DMS79 (cell line): ENCODE measurements around the gene LPO.

ENCODE experiments used
- DNase-seq: peaks from one replicate; lab custom pipeline; 2025; lab: John Stamatoyannopoulos, UW

The LPO gene

DNA sequence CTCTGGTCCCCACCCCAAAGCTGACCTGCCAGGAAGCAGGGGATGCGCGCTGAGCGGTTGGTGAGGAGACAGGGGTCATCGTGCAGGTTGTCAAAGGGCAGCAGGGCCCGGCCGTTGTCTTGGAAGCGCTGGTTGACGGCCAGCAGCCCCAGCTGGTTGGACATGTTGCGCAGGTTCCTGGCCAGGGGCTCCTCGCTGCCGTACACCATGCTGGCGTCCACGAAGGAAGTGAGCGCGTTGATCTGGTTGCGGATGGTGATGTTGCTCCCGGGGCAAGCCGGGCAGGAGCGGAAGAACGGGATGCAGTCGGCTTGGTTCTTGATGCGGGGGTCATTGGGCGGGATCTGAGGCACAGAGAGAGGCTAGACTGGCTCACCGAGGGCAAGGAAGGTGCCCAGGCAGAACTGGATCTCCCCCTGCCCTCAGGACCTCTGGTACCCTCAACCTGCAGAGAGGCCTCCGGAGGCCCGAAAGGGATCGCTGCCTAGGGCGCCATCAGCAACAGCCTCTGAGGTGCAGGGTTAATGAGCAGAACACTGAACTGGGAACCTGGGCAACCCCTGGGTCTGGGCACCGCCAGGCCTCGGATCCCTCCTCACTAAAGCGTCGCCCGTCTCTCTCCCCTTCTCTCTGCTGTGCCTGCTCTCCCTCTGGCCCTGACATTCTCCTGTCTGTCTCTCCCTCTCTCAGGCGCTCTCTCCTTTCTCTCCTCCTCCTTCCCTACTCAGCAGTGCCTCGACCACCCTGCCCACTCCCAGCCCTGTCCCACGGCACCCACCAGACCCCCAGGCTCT is 39.6 kb downstream of the LPO start:
- no peak for DNase-seq

DNA sequence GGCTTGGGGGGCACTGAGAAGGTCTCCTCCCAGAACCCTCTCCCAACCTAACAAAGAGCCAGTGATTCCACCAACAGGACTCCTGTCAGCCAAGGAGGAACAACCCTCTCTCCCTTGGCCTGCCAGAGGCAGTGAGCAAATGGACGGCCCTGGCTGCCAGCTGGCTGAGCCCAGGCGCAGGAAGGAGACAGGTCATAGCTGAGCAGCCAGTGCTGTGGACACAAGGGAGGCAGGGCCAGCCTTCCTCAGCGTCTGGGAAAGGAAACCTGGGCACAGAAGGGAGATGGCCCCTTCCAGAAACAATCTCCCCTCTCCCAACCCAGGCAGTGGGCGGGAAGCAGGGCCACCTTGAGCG is 40.3 kb downstream of the LPO start:
- no peak for DNase-seq

DNA sequence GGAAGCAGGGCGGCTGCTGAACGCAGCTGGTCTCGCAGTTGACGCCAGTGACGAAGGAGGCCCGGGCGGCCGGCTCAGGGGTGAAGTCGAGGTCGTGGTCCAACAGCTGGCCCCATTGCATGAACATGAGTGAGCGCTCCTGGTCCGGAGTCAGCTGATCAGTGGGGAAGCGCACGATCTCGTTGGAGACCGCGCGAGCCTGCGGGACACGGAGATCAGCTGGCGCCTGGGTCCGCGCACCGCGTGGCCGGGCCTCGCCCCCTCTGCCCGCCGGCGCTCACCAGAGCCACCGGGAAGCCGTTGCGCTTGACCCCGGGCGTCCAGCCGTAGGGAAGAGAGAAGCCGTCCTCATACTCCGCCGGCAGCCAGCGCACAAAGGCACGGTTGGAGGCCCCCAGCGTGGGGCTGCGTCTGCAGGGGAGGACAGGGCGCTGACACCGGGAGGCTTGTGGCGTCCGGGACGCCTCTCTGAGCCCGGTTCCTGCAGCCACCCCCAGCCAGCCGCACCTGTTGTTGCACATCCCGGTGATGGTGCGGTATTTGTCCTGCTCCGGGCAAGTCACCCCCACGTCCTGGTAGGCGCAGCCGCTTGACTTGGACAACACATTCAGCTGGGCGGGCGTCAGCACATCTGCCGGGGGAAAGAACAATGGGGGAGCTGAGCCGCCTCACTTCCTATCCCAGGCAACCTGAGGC is 40.8 kb downstream of the LPO start:
- DNase-seq: no peak

DNA sequence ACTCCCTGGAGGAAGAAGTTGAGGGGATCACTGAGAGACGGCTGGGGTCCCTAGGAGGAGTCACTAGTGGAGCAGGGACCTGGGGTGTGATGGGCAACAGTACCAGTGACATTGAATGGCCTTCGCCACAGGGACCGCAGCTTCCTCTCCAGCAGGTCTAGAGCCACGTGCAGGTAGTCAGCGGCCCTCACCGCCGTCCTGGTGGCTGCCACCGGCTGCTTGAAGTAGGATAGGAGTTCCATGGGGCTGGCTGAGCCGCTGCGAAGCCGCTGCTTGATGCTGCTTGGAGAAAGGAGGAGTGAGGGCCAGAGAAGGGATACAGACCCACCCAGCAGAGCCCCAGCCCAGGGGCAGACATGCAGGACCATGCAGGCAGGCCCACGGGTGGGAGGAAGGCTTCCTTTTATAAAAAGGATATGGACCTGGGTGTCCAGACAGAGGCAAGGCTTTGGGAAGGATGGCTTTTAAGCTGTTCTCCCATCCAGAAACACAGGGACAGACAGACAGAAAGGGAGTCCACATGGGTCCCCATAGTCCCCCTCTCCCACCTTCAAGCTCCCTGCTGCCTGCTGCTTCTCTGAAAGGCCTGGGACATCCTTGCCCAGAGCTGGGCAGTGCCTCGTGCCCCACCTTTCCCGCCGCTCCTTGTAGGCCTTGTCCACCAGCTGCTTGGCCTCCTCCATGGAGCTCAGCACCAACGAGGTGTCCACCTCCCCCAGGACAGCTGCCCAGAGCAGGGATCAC is 41.5 kb downstream of the LPO start:
- no peak for DNase-seq

DNA sequence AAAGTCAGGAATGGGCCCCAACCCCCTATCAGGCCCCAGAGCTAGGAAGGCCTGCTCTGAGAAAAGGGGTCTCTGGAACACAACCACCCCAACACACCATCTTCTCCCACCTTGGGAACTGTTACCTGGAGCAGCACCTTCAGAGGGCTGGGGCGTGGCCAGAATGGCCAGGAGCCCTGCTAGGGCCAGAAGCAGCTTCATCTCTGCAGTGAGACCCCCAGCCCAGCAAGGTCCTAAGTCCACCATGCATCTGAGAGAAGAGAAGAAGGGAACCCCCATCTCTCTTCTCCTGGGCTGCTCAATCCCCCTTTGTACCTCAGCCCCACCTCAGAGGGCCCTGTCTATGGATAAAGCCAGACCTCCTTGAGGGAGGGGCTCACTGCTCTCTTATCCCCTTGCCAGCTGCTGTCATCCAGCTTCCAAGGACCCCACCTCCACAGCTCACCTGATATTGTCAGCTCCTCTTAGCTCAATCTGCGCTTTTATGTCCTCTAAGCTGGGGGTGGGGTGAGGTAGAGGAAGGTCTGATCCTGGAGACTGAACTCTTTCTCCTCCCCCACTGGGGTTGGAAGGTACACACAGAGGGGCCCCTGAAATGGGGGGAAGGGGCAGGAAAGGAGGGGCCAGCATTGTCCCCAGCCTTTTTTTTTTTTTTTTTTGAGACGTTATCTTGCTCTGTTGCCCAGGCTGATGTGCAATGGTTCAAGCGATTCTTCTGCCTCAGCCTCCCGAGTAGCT is 42.3 kb downstream of the LPO start, which contains the start of gene MPO:
Gene MPO, minus strand, starts transcription at position 456 of the 738 bp plus-strand sequence. Its CDS starts 177 bp downstream, at position 279.
- no peak for DNase-seq

DNA sequence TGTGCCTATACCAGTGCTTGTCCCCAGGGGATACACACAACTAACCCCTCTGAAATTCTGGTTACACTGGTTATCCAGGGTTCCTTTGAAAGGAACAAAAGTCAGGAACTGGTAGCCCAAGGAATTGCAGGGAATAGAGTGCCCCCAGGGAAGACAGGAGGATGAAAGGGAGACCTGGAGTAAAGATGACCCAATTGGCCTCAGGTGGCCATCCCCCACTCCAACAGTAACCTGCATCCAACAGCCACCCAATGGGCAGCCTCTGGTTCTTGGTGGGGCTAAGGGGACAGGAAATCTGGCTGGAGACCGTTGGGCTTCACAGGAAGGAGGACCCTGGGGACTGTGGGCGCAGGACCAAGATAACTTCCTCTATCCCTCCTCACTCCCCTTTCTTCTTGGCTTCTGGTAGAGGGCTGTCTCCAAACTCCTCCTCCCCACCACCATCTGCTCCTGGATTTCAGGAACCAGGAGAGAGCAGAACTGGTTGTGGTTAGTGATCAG is 43.2 kb downstream of the LPO start:
- no peak for DNase-seq

DNA sequence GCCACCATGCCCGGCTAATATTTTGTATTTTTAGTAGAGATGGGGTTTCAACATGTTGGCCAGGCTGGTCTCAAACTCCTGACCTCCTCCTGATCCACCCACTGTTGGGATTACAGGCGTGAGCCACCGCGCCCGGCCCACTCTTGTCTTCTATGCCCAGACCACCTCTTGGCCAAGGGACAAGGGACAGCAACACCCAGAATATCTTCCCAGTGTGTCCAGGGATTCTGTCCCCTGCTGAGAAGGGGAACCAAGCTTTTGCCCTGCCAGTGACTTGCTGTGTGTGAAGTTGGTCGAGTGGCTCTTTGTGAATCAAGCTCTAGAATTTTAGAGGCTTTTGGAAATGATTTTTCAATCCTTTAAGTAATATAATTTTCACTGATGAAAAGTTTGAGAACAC is 44.1 kb downstream of the LPO start:
- DNase-seq: no peak

DNA sequence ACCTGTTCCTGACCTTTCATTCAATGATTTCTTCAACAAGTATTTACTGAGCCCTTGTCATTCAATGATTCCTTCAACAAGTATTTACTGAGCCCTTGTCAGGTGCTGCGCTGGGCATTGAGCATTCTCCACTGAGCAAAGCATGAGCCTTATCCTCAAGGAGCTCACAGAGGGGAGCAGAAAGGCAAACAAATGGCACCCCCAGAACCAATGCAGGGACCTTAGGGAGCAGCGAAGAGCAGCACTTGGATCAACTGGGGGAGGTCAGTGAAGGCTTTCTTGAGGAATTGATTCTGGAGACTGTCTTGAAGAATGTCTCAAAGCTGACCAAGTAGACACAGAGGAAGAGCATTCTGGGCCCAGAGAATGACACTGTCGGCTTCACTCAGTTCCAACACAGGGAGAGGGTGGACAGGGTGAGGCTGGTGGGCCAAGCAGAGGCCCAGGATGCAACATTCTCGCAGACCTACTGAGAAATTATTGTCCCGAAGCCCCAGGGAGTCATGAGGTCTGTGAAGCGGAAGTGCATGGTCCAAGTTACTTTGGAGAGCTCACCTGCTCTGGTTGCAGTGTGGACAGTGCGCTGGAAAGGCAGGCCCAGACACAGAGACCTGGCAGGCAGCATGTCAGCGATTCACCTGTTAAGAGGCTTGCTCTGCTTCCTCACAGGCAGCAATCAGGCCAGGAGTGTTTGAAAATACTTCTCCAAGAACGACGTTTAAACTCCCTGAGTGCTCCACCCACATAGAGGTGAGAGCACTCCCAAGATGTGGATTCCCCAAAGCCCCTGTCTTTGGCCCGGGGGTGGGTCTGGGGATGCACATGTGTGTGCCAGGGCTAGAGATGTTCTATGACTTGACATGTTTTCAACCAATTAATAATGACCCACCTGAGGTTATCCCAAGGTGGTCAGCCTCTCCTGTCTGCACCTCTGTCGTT is 45.6 kb downstream of the LPO start:
- peak; percentile 40 for DNase-seq

DNA sequence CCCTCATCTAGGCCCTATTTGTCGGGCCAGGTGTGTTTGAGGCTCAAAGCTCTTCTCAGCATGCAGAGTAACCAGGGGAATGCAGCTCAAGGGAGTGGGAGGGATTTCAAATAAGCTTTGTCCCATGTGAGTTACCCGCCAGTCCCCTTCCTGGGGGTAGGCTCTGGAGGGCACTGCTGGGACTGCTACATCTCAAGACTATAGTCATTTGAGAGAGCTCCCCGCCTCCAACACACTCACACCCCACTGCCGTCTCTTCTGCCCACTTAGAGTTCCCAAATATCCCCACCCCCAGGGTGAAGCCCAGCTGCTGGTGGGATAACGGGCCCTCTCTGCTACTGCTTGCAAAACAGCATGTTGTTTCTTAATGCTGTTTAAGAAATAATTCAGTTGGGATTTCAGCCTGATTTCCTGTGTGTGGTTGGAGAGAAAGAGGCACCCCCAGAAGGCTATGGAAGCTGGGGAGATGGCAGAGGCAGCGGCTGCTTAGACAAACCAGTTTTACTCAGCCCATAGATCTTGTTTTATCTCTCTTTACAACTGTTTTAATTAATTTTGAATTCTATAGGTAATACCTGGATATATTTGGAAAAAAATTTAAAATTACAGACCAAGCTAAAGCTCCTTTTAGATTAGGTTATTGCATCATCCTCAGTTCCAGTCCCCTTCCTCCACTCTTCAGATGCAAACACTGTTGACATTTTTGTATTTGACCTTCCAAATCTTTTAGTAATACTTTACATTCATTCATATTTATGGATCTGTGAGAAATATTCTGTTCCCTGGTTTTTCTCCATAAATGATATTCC is 46.4 kb downstream of the LPO start:
- DNase-seq: no peak

DNA sequence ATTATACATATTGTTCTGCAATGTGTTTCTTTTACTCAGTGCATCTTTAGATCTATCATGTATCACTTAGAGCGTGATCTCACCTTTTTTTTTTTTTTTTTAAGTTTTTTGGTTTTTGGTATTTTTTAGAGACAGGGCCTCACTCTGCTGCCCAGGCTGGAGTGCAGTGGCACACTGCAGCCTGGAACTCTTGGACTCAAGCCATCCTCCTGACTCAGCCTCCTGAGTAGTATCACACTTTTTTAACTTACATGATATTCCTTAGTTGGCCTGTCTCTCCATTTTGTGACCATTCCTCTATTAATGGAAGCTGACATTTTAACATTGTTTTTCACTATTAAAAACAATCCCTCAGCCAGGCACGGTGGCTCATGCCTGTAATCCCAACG is 47.0 kb downstream of the LPO start:
- DNase-seq: no peak

DNA sequence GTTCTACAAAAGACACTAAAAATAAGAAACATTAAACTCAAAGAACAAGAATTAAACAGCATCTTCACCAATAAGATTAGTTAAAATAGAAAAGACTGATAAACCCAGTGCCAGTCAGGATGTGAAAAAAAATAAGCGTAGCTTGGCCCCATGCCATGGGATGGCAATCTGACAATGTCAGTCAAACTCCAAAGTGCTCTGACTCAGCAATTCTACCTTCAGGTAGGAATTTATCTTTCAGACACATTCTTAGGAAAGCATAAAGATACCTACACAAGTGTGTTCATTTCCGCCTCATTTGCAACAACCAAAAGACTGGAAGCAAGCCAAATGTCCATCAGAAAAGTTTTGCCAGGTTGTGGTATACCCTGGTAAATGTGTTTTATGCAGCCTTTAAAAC is 51.5 kb downstream of the LPO start:
- DNase-seq: peak; percentile 12

DNA sequence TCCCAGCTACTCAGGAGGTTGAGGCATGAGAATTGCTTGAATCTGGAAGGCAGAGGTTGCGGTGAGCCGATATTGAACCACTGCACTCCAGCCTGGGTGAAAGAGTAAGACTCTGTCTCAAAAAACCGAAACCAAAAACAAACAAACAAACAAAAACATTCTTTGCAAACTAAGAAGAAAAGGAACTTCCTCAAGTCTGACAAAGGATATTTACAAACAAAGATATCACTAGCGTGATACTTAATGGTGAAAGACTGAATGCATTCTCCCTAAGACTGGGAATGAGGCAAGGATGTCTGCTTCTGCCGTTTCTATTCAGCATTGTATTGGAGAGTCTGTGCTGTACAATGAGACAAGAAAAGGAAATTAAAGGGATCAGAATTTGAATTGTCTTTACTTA is 52.9 kb downstream of the LPO start:
- DNase-seq: no peak

DNA sequence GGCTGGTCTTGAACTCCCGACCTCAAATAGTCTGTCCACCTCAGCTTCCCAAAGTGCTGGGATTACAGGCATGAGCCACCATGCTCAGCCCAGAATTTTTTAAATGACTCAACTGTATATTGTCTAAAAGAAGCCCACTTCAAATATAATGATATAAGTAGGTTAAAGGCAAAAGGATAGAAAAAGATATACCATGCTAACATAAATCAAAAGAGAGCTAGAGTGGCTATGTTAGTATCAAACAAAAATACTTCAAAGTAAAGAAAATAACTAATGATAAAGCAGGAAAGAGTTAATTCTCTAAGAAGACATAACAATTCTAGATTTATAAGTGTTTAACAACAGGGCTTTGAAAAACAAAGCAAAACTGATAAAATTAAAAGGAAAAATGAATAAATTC is 55.6 kb downstream of the LPO start:
- DNase-seq: no peak

DNA sequence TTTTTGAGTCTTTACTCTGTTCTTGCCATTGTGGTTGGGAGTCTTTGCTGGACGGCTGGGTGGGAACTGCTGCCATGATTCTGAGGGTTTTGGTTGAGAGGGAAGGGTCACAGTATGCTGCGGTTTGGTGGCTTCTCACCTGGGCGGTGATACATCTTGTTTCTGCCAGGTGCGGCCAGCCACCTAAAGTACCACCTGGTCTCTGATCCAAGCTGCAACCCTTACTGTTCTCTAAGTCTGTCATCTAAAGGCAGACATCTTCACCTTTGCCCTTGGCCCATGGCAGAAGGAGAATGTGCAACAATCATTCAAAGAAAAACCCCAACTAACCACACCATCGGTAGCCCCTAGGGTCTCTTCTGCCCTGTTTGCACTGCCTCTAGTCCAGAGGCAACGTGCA is 62.0 kb downstream of the LPO start:
- no peak for DNase-seq

DNA sequence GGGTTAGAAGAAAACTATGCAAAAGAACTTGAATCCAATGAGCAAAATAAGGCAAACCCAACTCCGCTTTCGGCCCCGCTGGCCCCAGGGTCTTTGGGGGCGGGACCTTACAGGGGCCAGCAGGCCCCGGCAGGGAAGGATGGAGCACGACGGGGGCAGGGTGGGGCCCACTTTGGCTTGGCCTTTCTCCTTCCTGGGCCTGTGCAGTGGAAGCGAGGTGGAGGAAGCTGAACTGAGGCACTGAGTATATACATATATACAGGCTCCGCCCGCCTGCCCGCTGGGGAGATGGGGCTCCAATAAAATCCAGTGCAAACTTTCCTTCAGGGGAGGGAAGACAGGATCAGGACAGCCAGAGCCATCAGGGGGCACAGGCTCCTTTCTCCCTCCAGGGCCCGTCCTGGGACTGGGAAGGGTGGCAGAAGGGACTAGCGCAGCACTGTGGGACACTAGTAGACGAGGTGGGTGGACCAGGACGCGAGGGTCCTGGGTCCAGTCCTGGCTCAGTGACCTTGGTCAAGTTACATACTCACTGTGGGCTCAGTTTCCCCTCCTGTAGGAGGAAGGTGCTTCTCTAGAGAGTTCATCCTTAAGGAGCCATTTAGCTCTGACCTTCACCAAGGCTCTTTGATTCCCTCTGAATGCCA is 63.2 kb downstream of the LPO start:
- no peak for DNase-seq

DNA sequence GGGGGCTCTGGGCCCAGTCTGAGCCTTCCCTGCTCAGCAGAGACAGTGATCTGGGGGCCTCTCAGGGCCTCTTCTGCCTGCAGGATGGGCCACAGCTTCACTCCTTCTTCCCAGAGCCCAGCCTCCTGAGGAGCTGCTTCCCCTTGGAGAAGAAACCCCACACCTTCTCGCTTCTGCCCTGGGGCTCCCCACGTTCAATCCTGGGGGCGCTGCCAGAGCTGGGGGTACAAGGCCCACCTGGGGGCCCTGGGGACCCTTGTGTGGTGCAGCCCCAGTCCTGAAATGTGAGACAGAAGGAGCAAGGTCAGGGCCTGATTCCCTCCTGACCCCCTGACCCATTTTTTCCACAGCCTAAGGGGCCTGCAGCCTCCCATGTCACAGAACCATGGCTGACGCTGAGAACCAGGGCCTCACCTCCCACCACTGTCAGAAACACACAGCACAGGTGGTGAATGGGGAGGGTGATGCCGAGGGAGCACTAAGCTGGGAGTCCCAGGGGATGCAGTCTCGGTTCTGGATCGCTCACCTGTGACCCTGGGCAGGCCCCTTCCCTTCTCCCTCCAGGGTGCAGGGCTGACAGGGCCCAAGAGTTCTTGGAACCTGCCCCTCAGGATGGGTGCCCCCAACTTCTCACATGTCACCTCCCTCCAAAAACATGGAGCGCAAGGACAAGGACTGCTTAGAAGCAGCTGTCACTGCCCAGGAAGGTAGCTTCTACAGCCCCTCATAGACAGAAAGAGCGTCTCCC is 64.0 kb downstream of the LPO start:
- DNase-seq: no peak

DNA sequence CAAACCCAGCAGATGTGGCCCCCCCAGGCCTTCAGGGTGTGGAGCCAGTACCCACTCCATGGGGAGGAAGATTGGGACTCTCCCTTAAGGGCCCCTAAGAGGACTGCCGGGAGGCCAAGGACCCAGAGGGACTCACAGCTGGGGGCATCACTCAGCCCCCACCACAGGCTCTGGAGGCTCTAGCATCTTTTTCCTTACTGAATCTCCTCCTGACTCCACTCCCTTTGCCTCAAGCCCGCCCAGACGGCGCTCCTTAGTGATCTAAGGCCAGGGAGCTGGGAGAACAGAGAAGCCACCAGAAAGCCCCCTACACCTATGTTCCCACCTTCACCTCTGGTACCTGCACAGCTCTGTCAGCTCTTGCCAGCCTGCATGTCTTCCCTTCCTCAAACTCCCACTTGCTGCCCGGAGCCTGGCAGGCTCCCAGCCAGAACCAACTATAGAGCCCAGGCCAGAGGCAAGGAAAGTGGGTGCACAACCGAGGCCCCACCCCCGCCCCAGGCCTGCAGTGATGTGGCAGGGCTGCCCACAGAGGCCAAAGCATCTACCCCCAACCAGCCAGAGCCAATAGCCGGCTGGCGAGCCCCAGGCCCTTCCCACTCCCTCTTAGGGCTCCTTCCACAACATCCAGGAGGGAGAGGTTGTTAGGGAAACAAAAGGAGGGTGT is 64.7 kb downstream of the LPO start:
- no peak for DNase-seq
